Thyroid gland (tissue), 4 donors: Measurements from ENCODE around the gene KDM4B. TPM values are rescaled to one million over a fixed set of nuclear protein-coding genes. Genes with fewer than 3 reads are reported as not detected.

Source experiments
- DNase-seq, 2 donors: peaks; one replicate each; pipeline ENCODE4 v3.0.0-alpha.2; 2019
- H3K27ac ChIP-seq, 3 donors: fragments of 200-600 bp; sonication (generic); 1 replicate in 2 of 3; 2 replicates in 1 of 3; pipeline ENCODE4 v1.5.1; 2016 to 2019; ENCODE audit warnings: mild to moderate bottlenecking in 1 of 3, moderate library complexity in 1 of 3
- H3K27me3 ChIP-seq: fragments of 200-600 bp; sonication (generic); one replicate; pipeline ENCODE4 v1.5.1; 2019
- H3K36me3 ChIP-seq, 2 donors: fragments of 200-600 bp; sonication (generic); one replicate each; pipeline ENCODE4 v1.5.1; 2016 to 2019
- H3K4me1 ChIP-seq, 2 donors: fragments of 200-600 bp; sonication (generic); one replicate each; pipeline ENCODE4 v1.5.1; 2017 to 2019
- H3K4me3 ChIP-seq, 3 donors: fragments of 200-600 bp; sonication (generic); replicated peaks in 1 of 3; 1 replicate in 2 of 3; 2 replicates in 1 of 3; pipeline ENCODE4 v1.5.1; 2016; ENCODE audit warnings: mild to moderate bottlenecking in 1 of 3
- H3K9me3 ChIP-seq: fragments of 200-600 bp; sonication (generic); one replicate; pipeline ENCODE4 v1.5.1; 2017
- CTCF ChIP-seq, 6 experiments: fragments of 200-600 bp in 3 of 6; fragments of 450-650 bp in 3 of 6; sonication (generic) in 3 of 6; IDR thresholded peaks; one replicate each; pipeline ENCODE4 v1.5.1; 2016 to 2019; ENCODE audit warnings: antibody characterized with exemption in 6 of 6, mild to moderate bottlenecking in 2 of 6, inconsistent platforms in 1 of 6, moderate library complexity in 1 of 6
- POLR2A ChIP-seq, 2 donors: fragments of 450-650 bp; IDR thresholded peaks; one replicate each; pipeline ENCODE4 v1.6.1; 2017; ENCODE audit warnings: antibody characterized with exemption in 2 of 2, mild to moderate bottlenecking in 2 of 2, moderate library complexity in 1 of 2
- WGBS, 2 donors: methylation state at CpG; one replicate each; pipeline ENCODE4 v1.1.5; 2017; 5-methylcytosine and 5-hydroxymethylcytosine counted together
- intact Hi-C: fragments of 100-400 bp; cut with DNase I; formaldehyde crosslinking; loops from one replicate; pipeline ENCODE4 v1.15.1; 2023
- total RNA-seq, 4 donors: library from RNA; depleted of rRNA; stranded (reverse); fragments of >200 nt; gene quantifications; one replicate each; pipeline ENCODE4 v1.2.3, GENCODE V29; 2016

KDM4B gene
- total RNA-seq, 4 donors from 2014 or later = 44.3 to 87.2 (median 75.8) TPM

DNA sequence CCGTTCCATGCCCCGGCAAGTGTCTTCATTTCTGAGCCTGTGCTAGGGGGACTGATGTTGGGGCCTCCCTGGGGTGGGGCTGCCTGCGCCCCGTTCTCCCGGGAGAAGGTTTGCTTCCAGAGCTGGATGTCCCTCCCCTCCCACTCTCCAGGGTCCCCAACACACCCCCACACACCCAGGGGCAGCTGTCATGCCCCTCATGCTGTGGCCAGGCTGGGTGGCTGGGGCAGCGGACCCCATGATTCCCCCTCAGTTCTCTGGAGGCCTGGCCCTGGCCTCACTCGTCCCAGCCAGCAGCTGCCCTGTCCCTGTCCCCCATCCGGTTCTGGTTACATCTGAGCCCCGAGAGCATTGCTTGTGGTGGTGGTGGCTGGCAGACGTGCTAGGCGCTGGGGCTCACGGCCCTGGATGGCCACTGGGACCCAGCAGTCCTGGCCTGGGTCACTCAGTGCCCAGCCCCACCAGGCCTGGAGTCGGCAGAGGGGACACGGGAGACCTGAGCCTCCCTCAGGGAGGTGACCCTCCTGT is 184.8 kb downstream of the KDM4B start:
- H3K9me3 ChIP-seq = no peaks in the 10 kb centered on the region
- H3K4me1 ChIP-seq = no peaks in the 10 kb centered on the region
- H3K4me3 ChIP-seq = no peak overlapping the region
- peaks cover 24 to 33% of the 10 kb centered on the region in 2 donors for H3K36me3 ChIP-seq
- DNase-seq = no peak
- intact Hi-C loops = no loop called here
- H3K27me3 ChIP-seq = no peaks in the 10 kb centered on the region
- TF ChIP-seq CTCF (IDR thresholded peaks at IDR 0.05) = no peak
- no peak for TF ChIP-seq POLR2A (IDR thresholded peaks at IDR 0.05)
- 94 to 95% methylated on average over 6 to 7 of the region's 14 CpGs for WGBS, 2 donors
- no peak overlapping the region for H3K27ac ChIP-seq

GRCh38 chr19:5154129-5154798 is 185.4 kb downstream of the KDM4B start:
- peak in 1 of 2 donors; percentile 31 for DNase-seq
- no peak for TF ChIP-seq POLR2A (IDR thresholded peaks at IDR 0.05)
- peak in 2 of 6 experiments; percentile 11 to 36 for TF ChIP-seq CTCF (IDR thresholded peaks at IDR 0.05)
- peaks cover 18 to 27% of the 10 kb centered on the region in 2 donors for H3K36me3 ChIP-seq
- H3K27me3 ChIP-seq = no peaks in the 10 kb centered on the region
- no peaks in the 10 kb centered on the region for H3K4me1 ChIP-seq
- no peak overlapping the region for H3K4me3 ChIP-seq
- intact Hi-C loops = no loop called here
- 72 to 78% methylated on average over 9 to 10 of the region's 17 CpGs for WGBS, 2 donors
- H3K9me3 ChIP-seq = no peaks in the 10 kb centered on the region
- no peak overlapping the region for H3K27ac ChIP-seq

- no peak overlapping the region for H3K27ac ChIP-seq
- H3K36me3 ChIP-seq = peaks cover 18 to 24% of the 10 kb centered on the region in 2 donors
- no peak overlapping the region for H3K4me3 ChIP-seq
- WGBS, 2 donors = 88 to 91% methylated on average over 21 to 25 of the region's 26 CpGs
- TF ChIP-seq CTCF (IDR thresholded peaks at IDR 0.05) (no peak), POLR2A (IDR thresholded peaks at IDR 0.05) (no peak)
- intact Hi-C loops = no loop called here
- DNase-seq = no peak
- no peaks in the 10 kb centered on the region for H3K9me3 ChIP-seq
- no peaks in the 10 kb centered on the region for H3K4me1 ChIP-seq
- no peaks in the 10 kb centered on the region for H3K27me3 ChIP-seq
Measured at GRCh38 chr19:5154799-5155426, 186.0 kb downstream of the KDM4B start.

- TF ChIP-seq CTCF (IDR thresholded peaks at IDR 0.05) = no peak
- no peak for TF ChIP-seq POLR2A (IDR thresholded peaks at IDR 0.05)
- WGBS, 2 donors = 79 to 89% methylated on average over 8 to 10 of the region's 10 CpGs
- H3K36me3 ChIP-seq = peaks cover 17 to 18% of the 10 kb centered on the region in 2 donors
- H3K27ac ChIP-seq = no peak overlapping the region
- no peaks in the 10 kb centered on the region for H3K4me1 ChIP-seq
- no peak for DNase-seq
- no peak overlapping the region for H3K4me3 ChIP-seq
- intact Hi-C loops = no loop called here
- H3K27me3 ChIP-seq = no peaks in the 10 kb centered on the region
- no peaks in the 10 kb centered on the region for H3K9me3 ChIP-seq
Measured at GRCh38 chr19:5155586-5156210, 186.8 kb downstream of the KDM4B start.
